Measurements from ENCODE around the gene STARD3. TPM values are rescaled to one million over a fixed set of nuclear protein-coding genes. Genes with fewer than 3 reads are reported as not detected.
A peak's percentile ranks its signal among the peaks of the same experiment; 100 is the strongest.
"Not testable (repeated sequence)": the region's sequence is repeated elsewhere in the genome, so short reads cannot be mapped to it uniquely, and the experiment has no call there.

STARD3 gene
- polyA plus RNA-seq (2013): 52.9 TPM

- ChIA-PET POLR2A (interaction anchor here (0.7 to 1.8 kb wide), 2 partner anchors 12 to 16 kb away, joined by 3 to 9 read pairs; no protein-coding TSS in a partner anchor), CTCF (interaction anchor here (0.7 to 14.6 kb wide), 7 partner anchors 11 to 35 kb away, joined by 3 to 198 read pairs (median 4); no protein-coding TSS in a partner anchor)
- H3K4me3 ChIP-seq (ENCODE audit: control insufficient read depth in 1 of 7, extremely low read depth in 1 of 7, insufficient read depth in 4 of 7, low read depth in 2 of 7, low read length in 6 of 7): peak within 1 kb of the TSS; percentile 71 to 91 (median 82)
- no peaks in the 10 kb centered on the region for H3K36me3 ChIP-seq (ENCODE audit: control insufficient read depth in 4 of 4, insufficient read depth in 4 of 4, low read length in 3 of 4)
- H3K9me3 ChIP-seq (ENCODE audit: control extremely low read depth in 1 of 5, control insufficient read depth in 4 of 5, insufficient read depth in 2 of 5, low read depth in 1 of 5, low read length in 4 of 5): no peaks in the 10 kb centered on the region
- peak within 1 kb of the TSS; percentile 69 to 88 for H3K27ac ChIP-seq (ENCODE audit: insufficient read depth in 1 of 2, low read depth in 1 of 2, low read length in 2 of 2, poor library complexity in 1 of 2, severe bottlenecking in 2 of 2)
- WGBS (ENCODE audit: insufficient coverage): 0% methylated on average over 55 of the region's 69 CpGs
- DNase-seq: peak; percentile 89 to 93 (median 91)
- no peaks in the 10 kb centered on the region for H3K27me3 ChIP-seq (replicated peaks in 2 of 5; ENCODE audit: control insufficient read depth in 4 of 5, insufficient read depth in 5 of 5, low read length in 4 of 5)
- H3K4me1 ChIP-seq (ENCODE audit: control extremely low read depth in 1 of 4, control insufficient read depth in 4 of 4, insufficient read depth in 4 of 4, low read length in 3 of 4): peaks cover 14 to 77% (median 65%) of the 10 kb centered on the region in 4 experiments
Observed at GRCh38 chr17:39636927-39637736, at the start of gene STARD3. STARD3 (plus strand) TSS chr17:39637144; CDS start chr17:39653532, 16,388 bp downstream.

DNA sequence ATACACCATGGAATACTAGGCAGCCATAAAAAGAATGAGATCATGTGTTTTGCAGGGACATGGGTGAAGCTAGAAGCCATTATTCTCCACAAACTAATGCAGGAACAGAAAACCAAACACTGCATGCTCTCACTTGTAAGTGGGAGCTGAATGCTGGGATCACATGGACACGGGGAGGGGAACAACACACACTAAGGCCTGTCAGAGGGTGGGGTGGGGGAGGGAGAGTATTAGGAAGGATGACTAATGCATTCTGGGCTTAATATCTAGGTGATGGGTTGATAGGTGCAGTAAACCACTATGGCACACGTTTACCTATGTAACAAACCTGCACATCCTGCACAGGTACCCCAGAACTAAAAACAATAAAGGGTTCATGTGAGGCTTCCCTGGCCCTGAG lies 46.8 kb upstream of the STARD3 start:
- POLR2A ChIA-PET; H3K27ac ChIP-seq (ENCODE audit: insufficient read depth in 1 of 2, low read depth in 1 of 2, low read length in 2 of 2, poor library complexity in 1 of 2, severe bottlenecking in 2 of 2); H3K9me3 ChIP-seq (ENCODE audit: control extremely low read depth in 1 of 5, control insufficient read depth in 4 of 5, insufficient read depth in 2 of 5, low read depth in 1 of 5, low read length in 4 of 5); H3K36me3 ChIP-seq (ENCODE audit: control insufficient read depth in 4 of 4, insufficient read depth in 4 of 4, low read length in 3 of 4); H3K4me1 ChIP-seq (ENCODE audit: control extremely low read depth in 1 of 4, control insufficient read depth in 4 of 4, insufficient read depth in 4 of 4, low read length in 3 of 4); DNase-seq; H3K4me3 ChIP-seq (ENCODE audit: control insufficient read depth in 1 of 7, extremely low read depth in 1 of 7, insufficient read depth in 4 of 7, low read depth in 2 of 7, low read length in 6 of 7): not testable (repeated sequence)
- no CpG with 5 or more reads among the region's 2 CpGs for whole genome bisulfite sequencing (ENCODE audit: insufficient coverage)
- H3K27me3 ChIP-seq (replicated peaks in 2 of 5; ENCODE audit: control insufficient read depth in 4 of 5, insufficient read depth in 5 of 5, low read length in 4 of 5): peaks cover 2 to 47% (median 19%) of the 10 kb centered on the region in 5 experiments
- CTCF ChIA-PET: interaction anchor here (1.2 kb wide), 1 partner anchor 13 kb away, joined by 7 read pairs; no protein-coding TSS in a partner anchor

- CTCF ChIA-PET: no interaction called here
- Histone ChIP-seq H3K27me3 (replicated peaks in 2 of 5; ENCODE audit: control insufficient read depth in 4 of 5, insufficient read depth in 5 of 5, low read length in 4 of 5) (peaks cover 2 to 65% (median 30%) of the 10 kb centered on the region in 5 experiments), H3K4me1 (ENCODE audit: control extremely low read depth in 1 of 4, control insufficient read depth in 4 of 4, insufficient read depth in 4 of 4, low read length in 3 of 4) (no peaks in the 10 kb centered on the region), H3K27ac (ENCODE audit: insufficient read depth in 1 of 2, low read depth in 1 of 2, low read length in 2 of 2, poor library complexity in 1 of 2, severe bottlenecking in 2 of 2) (no peak overlapping the region), H3K9me3 (ENCODE audit: control extremely low read depth in 1 of 5, control insufficient read depth in 4 of 5, insufficient read depth in 2 of 5, low read depth in 1 of 5, low read length in 4 of 5) (no peaks in the 10 kb centered on the region), H3K36me3 (ENCODE audit: control insufficient read depth in 4 of 4, insufficient read depth in 4 of 4, low read length in 3 of 4) (no peaks in the 10 kb centered on the region), H3K4me3 (ENCODE audit: control insufficient read depth in 1 of 7, extremely low read depth in 1 of 7, insufficient read depth in 4 of 7, low read depth in 2 of 7, low read length in 6 of 7) (no peak overlapping the region)
- DNase-seq: peak in 2 of 3 donors; percentile 55 to 62
- POLR2A ChIA-PET: no interaction called here
- 11% methylated on average over 17 of the region's 22 CpGs for WGBS (ENCODE audit: insufficient coverage)
Observed at GRCh38 chr17:39591958-39592954, 44.7 kb upstream of the STARD3 start.

DNA sequence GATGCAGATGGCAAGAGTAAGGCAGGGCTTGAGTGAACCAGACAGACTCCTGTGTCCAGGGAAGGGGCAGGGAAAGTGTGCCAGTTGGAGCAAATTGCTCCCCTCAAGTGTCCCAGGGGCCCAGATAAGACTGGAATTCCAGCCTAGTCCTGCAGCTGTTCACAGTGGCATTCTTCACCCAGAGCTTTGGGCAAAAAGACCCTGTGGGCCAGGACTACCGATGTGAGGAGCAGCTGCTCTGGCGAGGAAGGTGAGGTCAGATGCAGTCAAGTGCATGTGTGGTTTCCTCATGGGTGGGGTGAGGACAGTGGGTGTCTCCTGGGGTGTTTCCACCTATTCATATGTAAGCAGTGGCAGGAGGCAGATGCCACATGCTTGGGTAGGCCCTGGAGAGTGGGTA lies 43.6 kb upstream of the STARD3 start:
- Histone ChIP-seq H3K4me1 (ENCODE audit: control extremely low read depth in 1 of 4, control insufficient read depth in 4 of 4, insufficient read depth in 4 of 4, low read length in 3 of 4) (no peaks in the 10 kb centered on the region), H3K4me3 (ENCODE audit: control insufficient read depth in 1 of 7, extremely low read depth in 1 of 7, insufficient read depth in 4 of 7, low read depth in 2 of 7, low read length in 6 of 7) (no peak overlapping the region), H3K27me3 (replicated peaks in 2 of 5; ENCODE audit: control insufficient read depth in 4 of 5, insufficient read depth in 5 of 5, low read length in 4 of 5) (peaks cover 2 to 73% (median 35%) of the 10 kb centered on the region in 5 experiments), H3K27ac (ENCODE audit: insufficient read depth in 1 of 2, low read depth in 1 of 2, low read length in 2 of 2, poor library complexity in 1 of 2, severe bottlenecking in 2 of 2) (no peak overlapping the region), H3K36me3 (ENCODE audit: control insufficient read depth in 4 of 4, insufficient read depth in 4 of 4, low read length in 3 of 4) (no peaks in the 10 kb centered on the region), H3K9me3 (ENCODE audit: control extremely low read depth in 1 of 5, control insufficient read depth in 4 of 5, insufficient read depth in 2 of 5, low read depth in 1 of 5, low read length in 4 of 5) (no peaks in the 10 kb centered on the region)
- DNase-seq: no peak
- WGBS (ENCODE audit: insufficient coverage): 80% methylated on average over 1 of the region's 2 CpGs
- ChIA-PET POLR2A (no interaction called here), CTCF (interaction anchor here (1.3 kb wide), 1 partner anchor 10 kb away, joined by 4 read pairs; no protein-coding TSS in a partner anchor)

GRCh38 chr17:39595294-39595693 lies 41.6 kb upstream of the STARD3 start:
- Histone ChIP-seq H3K27me3 (replicated peaks in 2 of 5; ENCODE audit: control insufficient read depth in 4 of 5, insufficient read depth in 5 of 5, low read length in 4 of 5) (peaks cover 2 to 91% (median 48%) of the 10 kb centered on the region in 5 experiments), H3K27ac (ENCODE audit: insufficient read depth in 1 of 2, low read depth in 1 of 2, low read length in 2 of 2, poor library complexity in 1 of 2, severe bottlenecking in 2 of 2) (no peak overlapping the region), H3K4me1 (ENCODE audit: control extremely low read depth in 1 of 4, control insufficient read depth in 4 of 4, insufficient read depth in 4 of 4, low read length in 3 of 4) (peaks cover 0 to 6% (median 3%) of the 10 kb centered on the region in 4 experiments), H3K36me3 (ENCODE audit: control insufficient read depth in 4 of 4, insufficient read depth in 4 of 4, low read length in 3 of 4) (no peaks in the 10 kb centered on the region), H3K9me3 (ENCODE audit: control extremely low read depth in 1 of 5, control insufficient read depth in 4 of 5, insufficient read depth in 2 of 5, low read depth in 1 of 5, low read length in 4 of 5) (no peaks in the 10 kb centered on the region), H3K4me3 (ENCODE audit: control insufficient read depth in 1 of 7, extremely low read depth in 1 of 7, insufficient read depth in 4 of 7, low read depth in 2 of 7, low read length in 6 of 7) (no peak overlapping the region)
- POLR2A ChIA-PET: no interaction called here
- CTCF ChIA-PET: no interaction called here
- WGBS (ENCODE audit: insufficient coverage): no CpG with 5 or more reads among the region's 4 CpGs
- DNase-seq: no peak

- no peak for DNase-seq
- WGBS (ENCODE audit: insufficient coverage): 18% methylated on average over 7 of the region's 11 CpGs
- no peak overlapping the region for H3K4me3 ChIP-seq (ENCODE audit: control insufficient read depth in 1 of 7, extremely low read depth in 1 of 7, insufficient read depth in 4 of 7, low read depth in 2 of 7, low read length in 6 of 7)
- no peaks in the 10 kb centered on the region for H3K9me3 ChIP-seq (ENCODE audit: control extremely low read depth in 1 of 5, control insufficient read depth in 4 of 5, insufficient read depth in 2 of 5, low read depth in 1 of 5, low read length in 4 of 5)
- POLR2A ChIA-PET: no interaction called here
- peaks cover 0 to 6% (median 3%) of the 10 kb centered on the region in 4 experiments for H3K4me1 ChIP-seq (ENCODE audit: control extremely low read depth in 1 of 4, control insufficient read depth in 4 of 4, insufficient read depth in 4 of 4, low read length in 3 of 4)
- no peak overlapping the region for H3K27ac ChIP-seq (ENCODE audit: insufficient read depth in 1 of 2, low read depth in 1 of 2, low read length in 2 of 2, poor library complexity in 1 of 2, severe bottlenecking in 2 of 2)
- H3K27me3 ChIP-seq (replicated peaks in 2 of 5; ENCODE audit: control insufficient read depth in 4 of 5, insufficient read depth in 5 of 5, low read length in 4 of 5): peaks cover 2 to 99% (median 55%) of the 10 kb centered on the region in 5 experiments
- CTCF ChIA-PET: no interaction called here
- no peaks in the 10 kb centered on the region for H3K36me3 ChIP-seq (ENCODE audit: control insufficient read depth in 4 of 4, insufficient read depth in 4 of 4, low read length in 3 of 4)
Observed at GRCh38 chr17:39595928-39596510, 40.9 kb upstream of the STARD3 start.
